Measurements from ENCODE around the gene MOGAT2.
"Not testable (repeated sequence)": the region's sequence is repeated elsewhere in the genome, so short reads cannot be mapped to it uniquely, and the experiment has no call there.

MOGAT2 gene

GRCh38 chr11:75717608-75718418, at the start of gene MOGAT2:
Gene MOGAT2, plus strand, starts transcription at chr11:75717838. Its CDS starts 51 bp downstream, at chr11:75717889.
- no peak for DNase-seq

GRCh38 chr11:75668451-75669297, 49.0 kb upstream of the MOGAT2 start, which contains the start of gene MAP6:
Gene MAP6, minus strand, starts transcription at chr11:75669038. Its CDS starts 669 bp downstream, at chr11:75668369.
- no peak for DNase-seq

DNA sequence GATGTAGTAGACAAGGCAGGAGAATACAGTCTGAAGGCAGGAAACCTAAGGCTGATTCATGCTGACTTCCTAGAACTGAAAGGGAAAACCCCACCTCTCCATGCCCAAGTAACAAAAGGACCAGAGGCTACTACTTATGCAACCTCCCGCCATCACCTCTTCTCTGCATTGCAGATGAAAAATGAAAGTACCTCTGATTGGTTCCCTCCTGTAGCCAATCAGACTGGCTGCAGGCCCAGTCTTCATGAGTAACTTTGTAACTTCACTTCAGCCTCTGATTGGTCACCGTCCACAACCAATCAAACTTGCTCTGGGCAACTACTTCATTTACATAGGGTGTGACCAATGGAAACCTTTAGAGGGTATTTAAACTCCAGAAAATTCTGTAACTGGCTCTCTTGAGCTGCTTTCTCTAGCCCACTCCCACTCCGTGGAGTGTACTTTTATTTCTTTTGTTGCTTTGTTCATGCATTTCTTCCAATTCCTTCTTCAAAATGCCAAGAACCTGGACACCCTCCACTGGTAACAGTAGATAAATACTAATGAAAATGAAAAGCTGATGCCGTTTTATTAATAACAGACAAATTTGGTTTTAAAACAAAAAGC, 43.6 kb upstream of the MOGAT2 start:
- no peak for DNase-seq

DNA sequence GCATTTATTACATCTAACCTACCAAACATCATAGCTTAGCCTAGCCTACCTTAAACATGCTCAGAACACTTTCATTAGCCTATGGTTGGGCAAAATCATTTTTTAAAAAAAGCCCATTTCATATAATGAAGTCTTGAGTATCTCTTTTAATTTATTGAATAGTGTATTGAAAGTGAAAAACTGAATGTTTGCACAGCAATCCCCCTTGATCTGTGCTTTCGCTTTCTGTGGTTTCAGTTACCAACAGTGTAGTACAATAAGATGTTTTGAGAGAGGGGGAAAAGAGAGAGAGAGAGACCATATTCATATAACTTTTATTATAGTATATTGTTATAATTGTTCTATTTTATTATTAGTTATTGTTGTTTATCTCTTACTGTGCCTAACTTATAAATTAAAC, 40.4 kb upstream of the MOGAT2 start:
- no peak for DNase-seq

GRCh38 chr11:75677909-75678308, 39.7 kb upstream of the MOGAT2 start:
- DNase-seq = no peak

DNA sequence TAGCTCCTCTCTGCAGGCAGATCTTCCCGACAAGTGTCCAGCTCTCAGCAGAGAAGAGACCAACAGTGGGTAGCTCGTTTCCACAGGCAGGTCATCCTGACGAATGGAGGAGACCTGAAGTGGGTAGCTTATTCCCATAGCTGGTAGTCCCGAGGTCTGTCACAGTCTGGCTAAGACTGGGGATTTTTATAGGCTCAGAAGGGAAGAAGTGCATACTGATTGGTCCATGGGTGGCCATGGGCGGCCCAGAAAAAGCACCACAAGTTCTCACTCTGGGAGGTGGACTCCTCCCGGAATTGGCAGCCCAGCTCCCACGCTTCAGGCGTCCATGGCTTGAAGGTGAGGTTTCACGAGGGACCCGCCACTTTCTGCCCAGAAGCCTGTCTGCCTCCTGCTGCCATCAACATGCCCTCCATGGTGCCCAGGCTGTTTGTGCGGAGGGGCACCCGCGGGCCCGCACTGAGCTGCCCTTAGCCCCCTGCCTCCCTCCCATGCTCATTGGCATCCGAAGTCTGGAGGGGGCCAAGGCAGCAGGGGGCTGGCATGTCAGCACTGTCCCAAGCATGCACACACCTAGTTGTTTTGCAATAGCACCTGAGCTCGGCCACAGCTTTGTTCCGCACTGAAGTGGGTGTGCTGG, 38.9 kb upstream of the MOGAT2 start:
- no peak for DNase-seq

GRCh38 chr11:75679566-75679965, 38.1 kb upstream of the MOGAT2 start:
- no peak for DNase-seq

GRCh38 chr11:75683856-75684255, 33.8 kb upstream of the MOGAT2 start:
- DNase-seq = not testable (repeated sequence)

DNA sequence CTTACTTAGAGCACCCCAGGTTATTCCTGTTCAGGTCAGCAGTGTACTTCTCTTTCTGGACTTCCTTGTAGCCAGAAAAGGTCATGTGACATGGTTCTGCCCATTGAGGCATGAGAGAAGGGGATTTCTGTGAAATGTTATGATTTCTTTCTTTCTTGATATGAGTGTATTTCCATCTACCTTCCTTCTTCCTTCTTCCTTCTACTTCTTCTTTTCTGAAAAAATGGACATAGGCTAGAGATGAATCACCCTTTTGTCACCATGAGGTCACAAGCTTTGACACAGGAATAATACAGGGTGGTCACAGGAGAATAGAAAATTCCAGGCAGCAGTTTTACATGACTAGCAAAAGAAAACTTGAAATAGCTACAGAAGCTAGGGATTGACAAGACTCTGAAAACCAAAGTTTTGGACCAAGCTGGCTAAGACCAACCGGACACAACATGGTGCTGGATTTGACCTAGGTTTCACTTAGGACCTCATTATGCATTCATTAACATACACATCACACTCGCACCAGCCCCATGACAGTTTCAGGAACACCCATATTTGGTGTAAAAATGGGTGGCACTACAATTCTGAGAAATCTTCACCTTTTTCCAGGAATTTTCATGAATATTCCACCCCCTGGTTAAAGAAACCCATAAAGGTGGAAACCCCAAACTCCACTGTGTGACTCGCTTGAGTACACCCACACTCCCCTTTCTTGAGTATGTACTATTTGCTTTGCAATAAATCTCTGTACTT, 27.6 kb upstream of the MOGAT2 start:
- no peak for DNase-seq

DNA sequence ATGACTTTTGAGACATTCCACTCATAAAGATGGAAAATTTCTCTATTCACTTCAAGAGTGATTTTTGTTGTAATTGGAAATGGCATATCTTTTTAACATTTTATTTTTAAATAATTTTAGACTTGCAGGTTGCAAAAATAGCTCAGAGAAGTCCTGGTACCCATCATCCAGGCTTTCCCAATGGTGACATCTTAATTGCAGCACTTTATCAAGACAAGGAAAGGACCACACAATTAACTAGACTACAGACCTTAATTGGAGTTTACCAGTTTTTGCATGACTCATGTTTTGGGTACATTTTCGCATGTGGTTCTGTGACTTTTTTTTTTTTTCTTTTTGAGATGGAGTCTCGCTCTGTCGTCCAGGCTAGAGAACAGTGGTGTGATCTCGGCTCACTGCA, 25.8 kb upstream of the MOGAT2 start:
- DNase-seq = no peak

DNA sequence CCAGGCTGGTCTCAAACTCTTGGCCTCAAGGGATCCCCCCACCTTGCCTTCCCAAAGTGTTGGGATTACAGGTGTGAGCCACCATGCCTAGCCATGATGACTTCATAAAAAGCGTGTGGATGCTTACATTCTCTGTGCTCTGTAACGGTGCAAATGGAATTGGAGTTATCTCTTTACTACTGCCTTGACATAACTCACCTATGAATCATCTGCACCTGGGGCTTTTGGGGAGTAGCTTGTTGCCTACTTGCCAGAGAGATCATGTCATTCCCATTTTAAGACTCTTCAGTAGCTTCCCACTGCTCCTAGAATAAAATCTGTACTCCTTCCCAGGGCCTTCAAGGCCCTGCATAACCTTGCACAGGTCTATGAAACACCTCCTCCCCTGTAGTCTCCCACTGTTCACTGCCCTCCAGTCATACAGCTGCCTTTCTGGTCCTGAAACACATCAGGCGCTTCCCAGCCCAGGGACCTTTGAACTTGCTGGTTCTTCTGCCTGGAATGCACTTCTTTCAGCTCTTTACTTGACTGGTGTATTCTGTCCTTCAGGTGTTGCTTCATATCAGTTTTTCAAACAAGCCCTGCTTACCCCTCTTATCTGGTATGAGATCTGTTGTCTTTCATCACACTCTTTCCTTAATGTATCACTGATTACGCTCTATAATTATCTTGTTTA, 19.6 kb upstream of the MOGAT2 start:
- DNase-seq = no peak

DNA sequence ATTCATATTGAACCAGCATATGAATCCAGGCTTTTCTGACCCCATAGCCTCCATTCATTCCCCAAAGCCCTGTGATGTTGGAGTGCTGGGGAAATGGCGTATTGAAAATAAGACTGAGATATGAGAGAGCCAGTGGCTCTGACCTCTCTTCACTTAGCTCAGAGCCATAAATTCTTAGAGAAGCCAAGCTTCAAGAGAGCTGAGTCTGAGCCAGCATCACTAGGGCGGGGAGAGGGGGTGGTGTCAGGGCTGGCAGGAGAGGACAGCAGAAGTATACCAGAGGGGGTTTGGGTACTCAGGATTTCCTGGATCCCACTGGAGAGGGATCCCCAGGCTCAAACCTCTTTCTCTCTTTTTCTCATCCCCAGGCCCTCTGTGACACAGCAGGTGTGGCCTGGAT, 16.7 kb upstream of the MOGAT2 start:
- no peak for DNase-seq

GRCh38 chr11:75703695-75704237, 13.9 kb upstream of the MOGAT2 start:
- no peak for DNase-seq

GRCh38 chr11:75705541-75705940, 12.1 kb upstream of the MOGAT2 start:
- no peak for DNase-seq

DNA sequence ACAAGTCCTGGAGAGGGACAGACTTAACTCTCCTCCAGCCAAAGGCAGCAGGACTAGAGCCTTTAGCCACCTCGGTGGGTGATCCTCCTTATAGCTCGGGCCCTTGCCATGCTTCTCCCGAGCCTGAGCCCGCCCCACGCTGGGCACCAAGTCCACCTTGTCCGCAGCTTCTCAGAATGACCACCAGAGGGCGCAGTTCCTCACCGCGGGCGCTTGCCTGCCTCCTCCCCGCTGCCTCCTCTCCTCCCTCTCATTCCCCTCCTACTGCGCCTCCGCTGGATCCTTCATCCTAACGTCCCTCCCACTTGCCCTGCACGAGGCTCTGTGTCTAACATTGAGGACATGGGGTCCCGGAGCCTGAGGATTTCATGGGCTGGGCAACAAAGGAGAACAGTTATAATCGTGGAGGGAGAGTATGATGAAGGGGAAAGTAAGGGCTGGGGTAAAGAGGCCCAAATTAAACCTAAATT, 11.3 kb upstream of the MOGAT2 start:
- peak; percentile 51 for DNase-seq

DNA sequence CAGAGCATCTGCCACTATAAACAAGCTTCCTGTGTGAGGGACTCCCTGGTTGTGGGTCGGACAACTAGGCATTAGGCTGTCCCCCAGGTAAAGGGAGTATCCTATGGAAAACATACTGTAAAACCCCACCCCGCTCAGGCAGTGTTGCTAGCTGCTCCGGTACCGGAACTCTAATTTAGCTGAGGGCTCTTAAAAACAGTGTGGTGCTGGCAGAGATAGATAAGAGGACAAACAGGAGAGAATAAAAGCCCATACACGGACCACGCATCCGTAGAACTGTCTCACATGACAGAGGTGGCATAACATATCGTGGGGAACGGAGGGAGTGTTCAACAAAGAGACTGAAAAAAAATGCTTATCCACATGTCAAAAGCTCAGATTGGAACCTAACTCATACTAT, 3.4 kb upstream of the MOGAT2 start:
- DNase-seq = no peak

GRCh38 chr11:75715688-75716087, 1.9 kb upstream of the MOGAT2 start:
- DNase-seq = no peak

DNA sequence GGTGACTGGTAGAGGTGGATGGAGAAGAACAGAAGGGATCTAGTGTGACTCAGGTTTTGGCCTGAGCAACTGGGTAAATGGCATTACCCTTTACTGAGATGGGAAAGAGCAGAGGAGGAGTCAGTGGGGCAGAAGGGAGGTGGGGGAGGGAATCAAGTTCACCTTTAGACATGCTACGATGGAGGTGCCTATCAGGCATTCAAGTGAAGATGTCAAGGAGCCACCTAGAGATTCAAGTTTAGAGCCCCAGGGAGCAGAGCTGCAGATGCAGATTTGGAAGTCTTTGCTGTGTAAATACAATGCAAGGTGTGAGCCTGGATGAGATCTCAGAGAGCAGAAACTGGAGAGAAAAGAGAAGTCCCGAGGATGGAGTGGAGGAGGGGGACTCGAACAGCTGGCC, 979 bp upstream of the MOGAT2 start:
- DNase-seq = no peak

GRCh38 chr11:75718419-75719339, 1.0 kb downstream of the MOGAT2 start:
- DNase-seq = no peak
